KG1 (cell line): ENCODE data around the gene ODF2.
"Not testable (repeated sequence)": the region's sequence is repeated elsewhere in the genome, so short reads cannot be mapped to it uniquely, and the experiment has no call there.

Source experiments
- DNase-seq: peaks from one replicate; lab custom pipeline; 2025; lab: John Stamatoyannopoulos, UW

ODF2 gene

GRCh38 chr9:128484686-128485413 lies 29.0 kb downstream of the ODF2 start:
- DNase-seq: no peak

GRCh38 chr9:128485414-128485855 lies 29.6 kb downstream of the ODF2 start:
- DNase-seq: no peak

- no peak for DNase-seq
Observed at GRCh38 chr9:128486201-128486600, 30.4 kb downstream of the ODF2 start.

- DNase-seq: no peak
Observed at GRCh38 chr9:128493424-128493823, 37.6 kb downstream of the ODF2 start.

- DNase-seq: peak; percentile 83
Observed at GRCh38 chr9:128494108-128494745, 38.4 kb downstream of the ODF2 start.

GRCh38 chr9:128494746-128495129 lies 38.9 kb downstream of the ODF2 start:
- DNase-seq: no peak

- DNase-seq: no peak
Observed at GRCh38 chr9:128495296-128495695, 39.5 kb downstream of the ODF2 start.

GRCh38 chr9:128495804-128496417 lies 40.1 kb downstream of the ODF2 start:
- DNase-seq: no peak

- no peak for DNase-seq
Observed at GRCh38 chr9:128497824-128498610, 42.2 kb downstream of the ODF2 start.

GRCh38 chr9:128498911-128499310 lies 43.1 kb downstream of the ODF2 start:
- no peak for DNase-seq

GRCh38 chr9:128499920-128500319 lies 44.1 kb downstream of the ODF2 start:
- no peak for DNase-seq

GRCh38 chr9:128503415-128503825 lies 47.6 kb downstream of the ODF2 start:
- DNase-seq: not testable (repeated sequence)

- DNase-seq: no peak
Observed at GRCh38 chr9:128503870-128504269, 48.1 kb downstream of the ODF2 start.

- peak; percentile 93 for DNase-seq
Observed at GRCh38 chr9:128504485-128505413, 48.9 kb downstream of the ODF2 start, which contains the start of gene GLE1. Gene GLE1 (plus strand): TSS chr9:128504719. CDS start chr9:128504806, 87 bp downstream.

- DNase-seq: no peak
Observed at GRCh38 chr9:128505414-128505765, 49.6 kb downstream of the ODF2 start.

- not testable (repeated sequence) for DNase-seq
Observed at GRCh38 chr9:128505906-128506305, 50.1 kb downstream of the ODF2 start.

GRCh38 chr9:128512820-128513219 lies 57.0 kb downstream of the ODF2 start:
- DNase-seq: no peak

GRCh38 chr9:128521956-128522355 lies 66.2 kb downstream of the ODF2 start:
- no peak for DNase-seq

GRCh38 chr9:128523199-128523925 lies 67.6 kb downstream of the ODF2 start:
- DNase-seq: no peak

- DNase-seq: no peak
Observed at GRCh38 chr9:128526720-128527119, 70.9 kb downstream of the ODF2 start.
